Mammary epithelial cell (primary cell): Measurements from ENCODE around the gene SORBS1.

Experiments used
- CTCF ChIP-seq, 2 donors: IDR thresholded peaks in 1 of 2; conservative IDR thresholded peaks in 1 of 2; 2 replicates each; pipeline ENCODE4 v1.5.1; 2011 to 2012; ENCODE audit warnings: inconsistent platforms in 2 of 2, low read length in 2 of 2, mild to moderate bottlenecking in 2 of 2, control low read depth in 1 of 2, low read depth in 1 of 2; ENCODE audit not compliant: insufficient read depth in 1 of 2; ENCODE audit errors: extremely low read depth in 1 of 2
- EZH2 ChIP-seq: IDR thresholded peaks from 2 replicates; pipeline ENCODE4 v1.6.1; 2012; ENCODE audit warnings: low read length, inconsistent platforms, borderline replicate concordance

GRCh38 chr10:95377950-95378349 lies 183.2 kb downstream of the SORBS1 start:
- TF ChIP-seq CTCF (conservative IDR thresholded peaks at IDR 0.05 in 1 of 2, IDR thresholded peaks at IDR 0.05 in 1 of 2; ENCODE audit: extremely low read depth in 1 of 2, insufficient read depth in 1 of 2, low read depth in 1 of 2, low read length in 2 of 2) = no peak
- TF ChIP-seq EZH2 = no peak
